Measurements from ENCODE around the gene TGM3. TPM values are rescaled to one million over a fixed set of nuclear protein-coding genes. Genes with fewer than 3 reads are reported as not detected.

Gene TGM3
- total RNA-seq, 2 donors from 2014 or later: 0.23 to 1.8 TPM

DNA sequence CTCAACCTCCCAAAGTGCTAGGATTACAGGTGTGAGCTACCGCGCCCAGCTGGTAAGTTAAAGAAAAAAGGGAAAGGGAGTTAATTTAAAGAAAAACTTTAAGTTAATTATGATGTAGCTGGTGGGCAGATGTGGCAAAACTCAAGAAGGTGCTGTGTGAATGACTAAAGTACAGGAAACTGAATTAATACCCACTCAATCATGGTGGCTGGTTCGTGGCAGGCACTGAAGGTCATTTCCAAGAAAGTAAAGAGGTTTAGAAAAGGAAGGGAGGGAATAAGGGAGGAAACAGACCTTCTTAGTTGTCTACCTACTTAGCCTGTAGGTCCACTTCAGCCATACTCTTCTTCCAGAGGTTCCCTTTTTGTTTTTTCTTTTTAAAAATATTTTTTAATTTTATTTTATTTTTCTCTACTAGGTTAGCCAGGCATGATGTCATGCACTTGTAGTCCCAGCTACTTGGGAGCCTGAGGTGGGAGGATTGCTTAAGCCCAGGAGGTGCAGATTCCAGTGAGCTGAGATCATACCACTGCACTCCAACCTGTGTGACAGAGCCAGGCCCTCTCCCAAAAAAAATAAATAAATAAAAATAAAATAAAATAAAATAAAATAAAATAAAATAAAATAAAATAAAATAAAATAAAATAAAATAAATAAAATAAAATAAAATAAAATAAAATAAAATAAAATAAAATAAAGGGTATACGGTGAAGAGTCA lies 11.9 kb upstream of the TGM3 start:
- no peaks in the 10 kb centered on the region for H3K9me3 ChIP-seq
- intact Hi-C loops (cut with DNase I): no loop called here
- no peaks in the 10 kb centered on the region for H3K36me3 ChIP-seq
- no peaks in the 10 kb centered on the region for H3K4me1 ChIP-seq (replicated peaks)
- DNase-seq (ENCODE audit: low spot score): no peak
- no peak overlapping the region for H3K4me3 ChIP-seq
- no peaks in the 10 kb centered on the region for H3K27me3 ChIP-seq (replicated peaks; ENCODE audit: insufficient read depth)
- TF ChIP-seq, protein P1, sequence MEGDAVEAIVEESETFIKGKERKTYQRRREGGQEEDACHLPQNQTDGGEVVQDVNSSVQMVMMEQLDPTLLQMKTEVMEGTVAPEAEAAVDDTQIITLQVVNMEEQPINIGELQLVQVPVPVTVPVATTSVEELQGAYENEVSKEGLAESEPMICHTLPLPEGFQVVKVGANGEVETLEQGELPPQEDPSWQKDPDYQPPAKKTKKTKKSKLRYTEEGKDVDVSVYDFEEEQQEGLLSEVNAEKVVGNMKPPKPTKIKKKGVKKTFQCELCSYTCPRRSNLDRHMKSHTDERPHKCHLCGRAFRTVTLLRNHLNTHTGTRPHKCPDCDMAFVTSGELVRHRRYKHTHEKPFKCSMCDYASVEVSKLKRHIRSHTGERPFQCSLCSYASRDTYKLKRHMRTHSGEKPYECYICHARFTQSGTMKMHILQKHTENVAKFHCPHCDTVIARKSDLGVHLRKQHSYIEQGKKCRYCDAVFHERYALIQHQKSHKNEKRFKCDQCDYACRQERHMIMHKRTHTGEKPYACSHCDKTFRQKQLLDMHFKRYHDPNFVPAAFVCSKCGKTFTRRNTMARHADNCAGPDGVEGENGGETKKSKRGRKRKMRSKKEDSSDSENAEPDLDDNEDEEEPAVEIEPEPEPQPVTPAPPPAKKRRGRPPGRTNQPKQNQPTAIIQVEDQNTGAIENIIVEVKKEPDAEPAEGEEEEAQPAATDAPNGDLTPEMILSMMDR (IDR thresholded peaks at IDR 0.05): no peak
- TF ChIP-seq POLR2A (IDR thresholded peaks at IDR 0.05) (no peak), POLR2AphosphoS5 (IDR thresholded peaks at IDR 0.05) (no peak)
- WGBS: 91% methylated on average over 4 of the region's 4 CpGs
- no peak overlapping the region for H3K27ac ChIP-seq

GRCh38 chr20:2285193-2285592 lies 10.6 kb upstream of the TGM3 start:
- TF ChIP-seq POLR2AphosphoS5 (IDR thresholded peaks at IDR 0.05): no peak
- TF ChIP-seq, protein P1 (IDR thresholded peaks at IDR 0.05): no peak
- no peak for TF ChIP-seq POLR2A (IDR thresholded peaks at IDR 0.05)
- DNase-seq (ENCODE audit: low spot score): no peak
- intact Hi-C loops (cut with DNase I): no loop called here
- 38% methylated on average over 2 of the region's 2 CpGs for WGBS
- no peaks in the 10 kb centered on the region for H3K4me1 ChIP-seq (replicated peaks)
- no peak overlapping the region for H3K4me3 ChIP-seq
- no peaks in the 10 kb centered on the region for H3K9me3 ChIP-seq
- H3K27ac ChIP-seq: no peak overlapping the region
- H3K27me3 ChIP-seq (replicated peaks; ENCODE audit: insufficient read depth): no peaks in the 10 kb centered on the region
- H3K36me3 ChIP-seq: no peaks in the 10 kb centered on the region

GRCh38 chr20:2285613-2286012 lies 10.2 kb upstream of the TGM3 start:
- TF ChIP-seq POLR2A (IDR thresholded peaks at IDR 0.05) (no peak), POLR2AphosphoS5 (IDR thresholded peaks at IDR 0.05) (no peak)
- TF ChIP-seq, protein P1 (IDR thresholded peaks at IDR 0.05): no peak
- H3K36me3 ChIP-seq: no peaks in the 10 kb centered on the region
- no peaks in the 10 kb centered on the region for H3K9me3 ChIP-seq
- H3K4me1 ChIP-seq (replicated peaks): no peaks in the 10 kb centered on the region
- WGBS: 94% methylated on average over 4 of the region's 4 CpGs
- no peaks in the 10 kb centered on the region for H3K27me3 ChIP-seq (replicated peaks; ENCODE audit: insufficient read depth)
- H3K4me3 ChIP-seq: no peak overlapping the region
- H3K27ac ChIP-seq: no peak overlapping the region
- DNase-seq (ENCODE audit: low spot score): no peak
- intact Hi-C loops (cut with DNase I): no loop called here

DNA sequence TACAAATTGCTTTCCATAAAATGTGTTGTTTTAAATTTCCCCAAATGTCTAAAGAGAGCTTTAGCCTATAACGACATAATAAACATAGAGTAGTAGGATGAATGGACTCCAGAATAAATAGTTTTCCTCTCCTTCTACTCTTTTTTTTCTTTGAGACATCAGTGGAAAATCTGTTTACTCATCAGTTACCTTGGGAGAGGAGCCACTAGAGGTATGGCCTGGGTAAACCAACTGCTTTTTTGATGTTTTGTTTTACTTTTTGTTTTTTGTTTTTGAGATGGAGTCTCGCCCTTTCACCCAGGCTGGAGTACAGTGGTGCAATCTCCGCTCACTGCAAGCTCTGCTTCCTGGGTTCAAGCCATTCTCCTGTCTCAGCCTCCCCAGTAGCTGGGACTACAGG lies 8.3 kb upstream of the TGM3 start:
- Histone ChIP-seq H3K27me3 (replicated peaks; ENCODE audit: insufficient read depth) (no peaks in the 10 kb centered on the region), H3K36me3 (no peaks in the 10 kb centered on the region), H3K4me3 (no peak overlapping the region), H3K4me1 (replicated peaks) (no peaks in the 10 kb centered on the region), H3K9me3 (no peaks in the 10 kb centered on the region), H3K27ac (no peak overlapping the region)
- intact Hi-C loops (cut with DNase I): no loop called here
- 87% methylated on average over 3 of the region's 3 CpGs for WGBS
- TF ChIP-seq POLR2A (IDR thresholded peaks at IDR 0.05) (no peak), POLR2AphosphoS5 (IDR thresholded peaks at IDR 0.05) (no peak)
- TF ChIP-seq, protein P1 (IDR thresholded peaks at IDR 0.05): no peak
- no peak for DNase-seq (ENCODE audit: low spot score)

DNA sequence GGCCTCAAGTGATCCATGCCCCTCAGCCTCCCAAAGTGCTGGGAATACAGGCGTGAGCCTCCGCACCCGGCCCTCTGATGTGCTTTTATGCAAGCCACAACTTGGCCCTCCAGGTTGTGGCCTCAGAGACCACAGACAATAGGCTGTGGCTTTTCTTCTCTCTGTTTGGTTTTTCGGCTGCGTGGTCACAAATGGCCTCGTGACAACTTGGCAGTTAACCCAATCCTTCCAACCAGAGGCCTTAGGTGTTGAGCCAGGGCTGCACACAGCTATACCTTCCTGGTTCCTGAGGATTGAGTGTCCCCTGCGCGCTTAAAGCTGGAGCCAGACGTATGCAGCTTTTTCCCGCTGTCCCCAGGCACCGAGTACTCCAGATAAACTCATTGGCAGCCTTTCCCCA lies 6.3 kb upstream of the TGM3 start:
- no peak for DNase-seq (ENCODE audit: low spot score)
- Histone ChIP-seq H3K27ac (no peak overlapping the region), H3K36me3 (no peaks in the 10 kb centered on the region), H3K27me3 (replicated peaks; ENCODE audit: insufficient read depth) (no peaks in the 10 kb centered on the region), H3K4me1 (replicated peaks) (no peaks in the 10 kb centered on the region), H3K9me3 (no peaks in the 10 kb centered on the region), H3K4me3 (no peak overlapping the region)
- TF ChIP-seq POLR2AphosphoS5 (IDR thresholded peaks at IDR 0.05) (no peak), POLR2A (IDR thresholded peaks at IDR 0.05) (no peak)
- TF ChIP-seq, protein P1 (IDR thresholded peaks at IDR 0.05): no peak
- 30% methylated on average over 11 of the region's 11 CpGs for WGBS
- intact Hi-C loops (cut with DNase I): no loop called here
